Gastrocnemius medialis (tissue), 4 donors: ENCODE results near the gene FCRL2. TPM values are rescaled to one million over a fixed set of nuclear protein-coding genes. Genes with fewer than 3 reads are reported as not detected.
"Not testable (repeated sequence)": the region's sequence is repeated elsewhere in the genome, so short reads cannot be mapped to it uniquely, and the experiment has no call there.

Experiments
- ATAC-seq, 2 donors: fragments of 150-250 bp; one replicate each; pipeline ENCODE4 v1.9.1; 2016
- DNase-seq, 2 donors: peaks; one replicate each; pipeline ENCODE4 v3.0.0-alpha.2; 2019
- H3K27ac ChIP-seq, 4 donors: fragments of 200-600 bp; sonication (generic); 1 replicate in 1 of 4; 2 replicates in 3 of 4; pipeline ENCODE4 v1.5.1; 2016 to 2018; ENCODE audit warnings: mild to moderate bottlenecking in 2 of 4, moderate library complexity in 1 of 4
- H3K27me3 ChIP-seq, 3 donors: fragments of 200-600 bp; sonication (generic) in 2 of 3; 1 replicate in 1 of 3; 2 replicates in 2 of 3; pipeline versions ENCODE4 v1.5.1 to v1.6.0; 2016 to 2019; ENCODE audit warnings: mild to moderate bottlenecking in 1 of 3, moderate library complexity in 1 of 3
- H3K36me3 ChIP-seq, 2 donors: fragments of 200-600 bp; sonication (generic) in 1 of 2; one replicate each; pipeline ENCODE4 v1.5.1; 2017 to 2018
- H3K4me1 ChIP-seq, 2 donors: fragments of 200-600 bp; sonication (generic) in 1 of 2; one replicate each; pipeline ENCODE4 v1.5.1; 2016 to 2017; ENCODE audit warnings: mild to moderate bottlenecking in 2 of 2
- H3K4me3 ChIP-seq, 4 donors: fragments of 200-600 bp; sonication (generic) in 3 of 4; 1 replicate in 1 of 4; 2 replicates in 3 of 4; pipeline ENCODE4 v1.5.1; 2016 to 2019; ENCODE audit warnings: mild to moderate bottlenecking in 2 of 4
- H3K9me3 ChIP-seq, 3 donors: fragments of 200-600 bp; sonication (generic) in 2 of 3; 1 replicate in 1 of 3; 2 replicates in 2 of 3; pipeline ENCODE4 v1.5.1; 2016 to 2019
- CTCF ChIP-seq, 5 experiments: fragments of 450-650 bp in 3 of 5; fragments of 200-600 bp in 2 of 5; sonication (generic) in 2 of 5; IDR thresholded peaks in 4 of 5; conservative IDR thresholded peaks in 1 of 5; 1 replicate in 4 of 5; 2 replicates in 1 of 5; pipeline ENCODE4 v1.5.1; 2016 to 2019; ENCODE audit warnings: antibody characterized with exemption in 5 of 5, mild to moderate bottlenecking in 3 of 5, moderate library complexity in 3 of 5
- POLR2A ChIP-seq, 2 donors: fragments of 450-650 bp; IDR thresholded peaks; one replicate each; pipeline ENCODE4 v1.6.1; 2017; ENCODE audit warnings: antibody characterized with exemption in 2 of 2, mild to moderate bottlenecking in 2 of 2, moderate library complexity in 2 of 2
- in situ Hi-C, 4 donors: fragments of 200-750 bp; cut with MboI; loops; one replicate each; pipeline versions ENCODE4 v1.15.0 to v1.8.0; 2017; ENCODE audit warnings: low sequenced_read_pairs in 4 of 4
- intact Hi-C: fragments of 100-400 bp; cut with DNase I; formaldehyde crosslinking; loops from one replicate; pipeline ENCODE4 v1.15.1; 2023; ENCODE audit warnings: low total_unique reads
- total RNA-seq, 4 donors: library from RNA; depleted of rRNA; stranded (reverse); fragments of >200 nt; gene quantifications; one replicate each; pipeline versions ENCODE4 v1.1.0 to v1.2.3, GENCODE V29; 2016

The FCRL2 gene
- total RNA-seq, 4 donors from 2014 or later: 0.19 TPM; not detected in 3

DNA sequence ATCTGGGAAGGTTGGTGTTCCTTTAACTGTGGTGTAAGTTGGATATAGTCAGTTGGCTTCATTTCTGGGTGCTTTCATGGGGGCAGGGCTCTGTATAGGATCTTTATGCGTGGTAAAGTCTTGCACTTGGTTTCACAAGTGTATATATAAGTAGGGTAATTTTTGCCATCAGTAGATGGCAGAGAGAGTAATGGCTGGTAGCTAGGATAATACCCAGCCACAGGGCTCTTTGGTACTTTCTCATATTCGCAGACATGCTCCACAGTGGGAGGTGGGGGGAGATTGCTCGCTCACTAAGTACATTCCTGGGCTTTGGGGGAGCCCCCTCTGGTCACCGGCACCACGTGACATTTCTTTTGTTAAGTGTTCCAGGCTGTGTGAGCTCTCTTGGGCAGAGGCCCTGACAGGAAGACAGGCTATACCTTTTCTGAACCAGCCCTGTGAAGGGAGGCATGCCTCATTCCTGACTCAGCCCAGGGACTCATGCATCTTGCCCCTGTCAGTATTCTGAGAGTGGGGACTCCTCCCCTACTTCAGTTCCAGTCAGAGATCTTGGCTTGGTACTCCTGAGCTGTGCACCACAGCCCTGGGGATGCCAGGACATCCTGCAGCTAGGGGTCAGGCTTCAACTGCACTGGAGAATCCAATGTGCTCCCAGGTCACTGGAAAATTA lies 37.6 kb downstream of the FCRL2 start:
- Histone ChIP-seq H3K4me3 (no peak overlapping the region), H3K9me3 (no peaks in the 10 kb centered on the region), H3K27ac (no peak overlapping the region), H3K4me1 (no peaks in the 10 kb centered on the region), H3K27me3 (no peaks in the 10 kb centered on the region), H3K36me3 (no peaks in the 10 kb centered on the region)
- intact Hi-C loops: no loop called here
- TF ChIP-seq POLR2A (IDR thresholded peaks at IDR 0.05) (no peak), CTCF (IDR thresholded peaks at IDR 0.05 in 4 of 5, conservative IDR thresholded peaks at IDR 0.05 in 1 of 5) (no peak)
- DNase-seq (no peak), ATAC-seq (no peak)
- in situ Hi-C loops: no loop called here

DNA sequence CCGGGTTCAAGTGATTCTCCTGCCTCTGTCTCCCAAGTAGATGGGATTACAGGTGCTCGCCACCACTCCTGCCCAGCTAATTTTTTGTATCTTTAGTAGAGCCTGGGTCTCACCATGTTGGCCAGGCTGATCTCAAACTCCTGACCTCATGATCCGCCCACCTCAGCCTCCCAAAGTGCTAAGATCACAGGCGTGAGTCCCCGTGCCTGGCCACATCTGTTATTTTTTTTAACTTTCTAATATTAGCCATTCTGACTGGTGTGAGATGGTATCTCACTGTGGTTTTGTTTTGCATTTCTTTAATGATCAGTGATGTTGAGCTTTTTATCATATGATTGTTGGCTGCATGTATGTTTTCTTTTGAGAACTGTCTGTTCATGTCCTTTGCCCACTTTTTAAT lies 40.9 kb downstream of the FCRL2 start:
- in situ Hi-C loops, H3K36me3 ChIP-seq, H3K27ac ChIP-seq, DNase-seq, H3K4me3 ChIP-seq, intact Hi-C loops, H3K27me3 ChIP-seq, H3K9me3 ChIP-seq, ATAC-seq, H3K4me1 ChIP-seq: not testable (repeated sequence)

DNA sequence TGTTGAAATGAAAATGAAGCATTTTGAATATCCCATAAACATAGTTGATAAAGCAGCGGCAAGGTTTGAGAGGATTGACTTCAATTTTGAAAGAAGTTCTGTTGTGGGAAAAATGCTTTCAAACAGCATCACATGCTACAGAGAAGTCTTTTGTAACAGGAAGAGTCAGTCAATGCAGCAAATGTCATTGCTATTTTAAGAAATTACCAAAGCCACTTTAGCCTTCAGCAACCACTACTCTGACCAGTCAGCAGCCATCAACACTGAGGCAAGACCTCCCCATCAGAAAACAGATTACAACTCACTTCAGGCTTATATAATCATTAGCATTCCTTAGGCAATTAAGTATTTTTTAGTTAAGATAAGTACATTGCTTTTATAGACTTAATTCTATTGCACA lies 42.6 kb downstream of the FCRL2 start:
- H3K9me3 ChIP-seq: no peaks in the 10 kb centered on the region
- in situ Hi-C loops (no loop called here), intact Hi-C loops (no loop called here)
- H3K27me3 ChIP-seq: no peaks in the 10 kb centered on the region
- H3K36me3 ChIP-seq: no peaks in the 10 kb centered on the region
- H3K4me1 ChIP-seq: no peaks in the 10 kb centered on the region
- DNase-seq (no peak), ATAC-seq (no peak)
- no peak overlapping the region for H3K4me3 ChIP-seq
- H3K27ac ChIP-seq: no peak overlapping the region
- TF ChIP-seq CTCF (IDR thresholded peaks at IDR 0.05 in 4 of 5, conservative IDR thresholded peaks at IDR 0.05 in 1 of 5) (no peak), POLR2A (IDR thresholded peaks at IDR 0.05) (no peak)

DNA sequence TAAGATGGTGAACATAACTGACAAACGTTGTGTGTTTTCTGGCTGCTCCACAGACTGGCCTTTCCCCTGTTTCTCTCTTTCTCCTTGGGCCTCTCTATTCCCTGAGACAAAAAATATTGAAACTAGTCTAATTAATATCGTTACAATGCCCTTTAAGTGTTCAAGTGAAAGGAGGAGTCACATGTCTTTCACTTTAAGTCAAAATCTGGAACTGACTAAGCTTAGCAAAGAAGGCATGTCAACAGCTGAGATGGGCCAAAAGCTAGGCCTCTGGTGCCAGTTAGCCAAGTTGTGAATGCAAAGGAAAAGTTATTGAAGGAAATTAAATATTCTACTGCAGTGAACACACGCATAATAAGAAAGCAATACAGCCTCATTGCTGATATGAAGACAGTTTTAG lies 44.2 kb downstream of the FCRL2 start:
- ATAC-seq (no peak), DNase-seq (no peak)
- no peak overlapping the region for H3K27ac ChIP-seq
- no peaks in the 10 kb centered on the region for H3K9me3 ChIP-seq
- no peaks in the 10 kb centered on the region for H3K27me3 ChIP-seq
- in situ Hi-C loops (no loop called here), intact Hi-C loops (no loop called here)
- no peaks in the 10 kb centered on the region for H3K4me1 ChIP-seq
- H3K4me3 ChIP-seq: no peak overlapping the region
- TF ChIP-seq CTCF (IDR thresholded peaks at IDR 0.05 in 4 of 5, conservative IDR thresholded peaks at IDR 0.05 in 1 of 5) (no peak), POLR2A (IDR thresholded peaks at IDR 0.05) (no peak)
- no peaks in the 10 kb centered on the region for H3K36me3 ChIP-seq

GRCh38 chr1:157725221-157725577 lies 51.7 kb downstream of the FCRL2 start:
- H3K27ac ChIP-seq: no peak overlapping the region
- H3K4me3 ChIP-seq: no peak overlapping the region
- DNase-seq (no peak), ATAC-seq (no peak)
- TF ChIP-seq CTCF (IDR thresholded peaks at IDR 0.05 in 4 of 5, conservative IDR thresholded peaks at IDR 0.05 in 1 of 5): no peak
- no peak for TF ChIP-seq POLR2A (IDR thresholded peaks at IDR 0.05)
- no peaks in the 10 kb centered on the region for H3K27me3 ChIP-seq
- intact Hi-C loops: no loop called here
- H3K4me1 ChIP-seq: no peaks in the 10 kb centered on the region
- in situ Hi-C loops: no loop called here
- H3K36me3 ChIP-seq: no peaks in the 10 kb centered on the region
- no peaks in the 10 kb centered on the region for H3K9me3 ChIP-seq
